HCT116 (cell line): ENCODE data around the gene NEB. TPM values are rescaled to one million over a fixed set of nuclear protein-coding genes. Genes with fewer than 3 reads are reported as not detected.

Experiments
- ATAC-seq: fragments of 200-7000 bp; cut with Tn5 transposase; 2 replicates; pipeline ENCODE4 v1.9.1; 2020; ENCODE audit warnings: mild to moderate bottlenecking, moderate library complexity
- BruUV-seq: library from RNA; stranded (reverse); fragments of 400-500 nt; replicated peaks from 2 replicates; lab custom pipeline; 2021; lab: Mats Ljungman, UMichigan
- CTCF ChIA-PET: fragments of 300-600 bp; sonication (Branson Sonifier 250); formaldehyde crosslinking; loops from one replicate; lab custom pipeline; 2021; ENCODE audit warnings: antibody characterized with exemption; lab: Charles Lee
- POLR2A ChIA-PET: fragments of 300-600, 350-600 bp; sonication (Branson Sonifier 250); formaldehyde crosslinking; loops from one replicate; lab custom pipeline; 2021; ENCODE audit warnings: antibody characterized with exemption; lab: Charles Lee
- RAD21 ChIA-PET, 2 experiments: fragments of 300-600 bp; sonication (Branson Sonifier 250); formaldehyde crosslinking; loops; one replicate each; lab custom pipeline; 2023; ENCODE audit warnings: low total read pairs in 2 of 2; ENCODE audit not compliant: uncharacterized antibody in 2 of 2, unreplicated experiment in 2 of 2, low non-redundant PET in 1 of 2; lab: Charles Lee
- DNase-seq: peaks from one replicate; pipeline ENCODE4 v3.0.0-alpha.2; 2010; ENCODE audit warnings: low read depth, low spot score
- H2AFZ ChIP-seq: fragments of 200-600 bp; shearing (Covaris generic), sonication (generic); 2 replicates; pipeline ENCODE4 v1.6.1; 2017; ENCODE audit warnings: low read depth, mixed run types, mixed read lengths, antibody characterized with exemption, low read length; ENCODE audit not compliant: poor library complexity, severe bottlenecking
- H3K27ac ChIP-seq: 2 replicates; pipeline ENCODE4 v1.5.1; 2012; ENCODE audit warnings: low read depth, low read length
- H3K27me3 ChIP-seq: fragments of 200-600 bp; sonication (generic); 2 replicates; pipeline ENCODE4 v1.6.1; 2016; ENCODE audit warnings: mixed run types, low read length, mixed read lengths; ENCODE audit not compliant: insufficient read depth
- H3K36me3 ChIP-seq, 2 experiments: fragments of 200-500 bp in 1 of 2; fragments of 200-600 bp in 1 of 2; sonication (Bioruptor generic) in 1 of 2; sonication (generic) in 1 of 2; 2 replicates each; pipeline versions ENCODE4 v1.5.1 to v1.6.1; 2014 to 2016; ENCODE audit warnings: low read length in 2 of 2, inconsistent platforms in 1 of 2, mixed read lengths in 1 of 2, mixed run types in 1 of 2; ENCODE audit not compliant: insufficient read depth in 2 of 2, control insufficient read depth in 1 of 2
- H3K4me1 ChIP-seq, 2 experiments: fragments of 200-600 bp in 1 of 2; sonication (generic) in 1 of 2; 2 replicates each; pipeline versions ENCODE4 v1.5.1 to v1.6.1; 2012 to 2017; ENCODE audit warnings: low read length in 2 of 2, inconsistent platforms in 1 of 2, mild to moderate bottlenecking in 1 of 2, mixed read lengths in 1 of 2, mixed run types in 1 of 2, moderate library complexity in 1 of 2; ENCODE audit not compliant: insufficient read depth in 2 of 2, control insufficient read depth in 1 of 2
- H3K4me2 ChIP-seq: fragments of 200-600 bp; sonication (generic); 2 replicates; pipeline ENCODE4 v1.6.1; 2017; ENCODE audit warnings: mixed run types, low read length, mixed read lengths
- H3K4me3 ChIP-seq, 2 experiments: fragments of 200-600 bp in 1 of 2; sonication (generic) in 1 of 2; replicated peaks in 1 of 2; 2 replicates each; pipeline ENCODE4 v1.5.1; 2011 to 2016; ENCODE audit warnings: low read length in 2 of 2, control low read depth in 1 of 2, low read depth in 1 of 2, mild to moderate bottlenecking in 1 of 2, mixed read lengths in 1 of 2, mixed run types in 1 of 2
- H3K79me2 ChIP-seq: fragments of 200-600 bp; sonication (generic); 2 replicates; pipeline ENCODE4 v1.6.1; 2017; ENCODE audit warnings: mild to moderate bottlenecking, mixed run types, low read length, moderate library complexity, mixed read lengths; ENCODE audit not compliant: insufficient read depth
- H3K9ac ChIP-seq: fragments of 200-600 bp; sonication (generic); 2 replicates; pipeline ENCODE4 v1.6.1; 2016; ENCODE audit warnings: low read length, mixed read lengths
- H3K9me2 ChIP-seq: fragments of 200-600 bp; sonication (generic), shearing (Covaris generic); 2 replicates; pipeline ENCODE4 v1.6.1; 2017; ENCODE audit warnings: mixed run types, mild to moderate bottlenecking, moderate library complexity; ENCODE audit not compliant: insufficient read depth
- H3K9me3 ChIP-seq, 2 experiments: fragments of 200-500 bp in 1 of 2; fragments of 200-600 bp in 1 of 2; sonication (Bioruptor generic) in 1 of 2; sonication (generic) in 1 of 2; 2 replicates each; pipeline ENCODE4 v1.6.1; 2014 to 2017; ENCODE audit warnings: low read length in 2 of 2, mixed read lengths in 2 of 2, inconsistent platforms in 1 of 2, low read depth in 1 of 2, mild to moderate bottlenecking in 1 of 2, mixed run types in 1 of 2, moderate library complexity in 1 of 2; ENCODE audit not compliant: control insufficient read depth in 1 of 2, insufficient read depth in 1 of 2
- H4K20me1 ChIP-seq: fragments of 200-600 bp; sonication (generic), shearing (Covaris generic); 2 replicates; pipeline ENCODE4 v1.6.1; 2017; ENCODE audit warnings: mixed run types, mild to moderate bottlenecking, moderate library complexity; ENCODE audit not compliant: insufficient read depth
- ELF1 ChIP-seq: IDR thresholded peaks from 2 replicates; pipeline ENCODE4 v1.6.1; 2012; ENCODE audit warnings: low read depth, borderline replicate concordance
- POLR2A ChIP-seq: IDR thresholded peaks from 2 replicates; pipeline ENCODE4 v1.7.0; 2011; ENCODE audit warnings: borderline replicate concordance; ENCODE audit not compliant: insufficient read depth, insufficient read length; ENCODE audit errors: extremely low read depth
- SIN3A ChIP-seq: IDR thresholded peaks from 2 replicates; pipeline ENCODE4 v1.6.1; 2012; ENCODE audit warnings: low read depth
- SP1 ChIP-seq: IDR thresholded peaks from 2 replicates; pipeline ENCODE4 v1.6.1; 2012; ENCODE audit warnings: low read depth
- SRF ChIP-seq: IDR thresholded peaks from 2 replicates; pipeline ENCODE4 v1.6.1; 2012; ENCODE audit warnings: low read depth
- TCF7L2 ChIP-seq: IDR thresholded peaks from 2 replicates; pipeline ENCODE4 v1.7.0; 2011; ENCODE audit warnings: borderline replicate concordance, inconsistent platforms; ENCODE audit not compliant: insufficient read depth, insufficient read length; ENCODE audit errors: extremely low read depth
- ZFX ChIP-seq: fragments of 450-650 bp; IDR thresholded peaks from 2 replicates; pipeline ENCODE4 v1.6.1; 2017
- intact Hi-C: fragments of 100-400 bp; cut with micrococcal nuclease; formaldehyde crosslinking; loops from 2 replicates; pipeline ENCODE4 v1.10.0; 2022
- total RNA-seq: library from RNA; stranded (reverse); gene quantifications from one replicate; pipeline ENCODE4 v1.2.1, GENCODE V29; 2021; ENCODE audit not compliant: unreplicated experiment
- TF ChIP-seq, protein P1 (sequence below): IDR thresholded peaks from 2 replicates; pipeline ENCODE4 v1.6.1; 2011; ENCODE audit warnings: mild to moderate bottlenecking, low read length, moderate library complexity; ENCODE audit not compliant: insufficient replicate concordance; ENCODE audit errors: extremely low read depth
- TF ChIP-seq, protein P2 (sequence below), 3 experiments: fragments of 200-600 bp in 1 of 3; sonication (generic) in 1 of 3; IDR thresholded peaks in 2 of 3; conservative IDR thresholded peaks in 1 of 3; 2 replicates each; pipeline ENCODE4 v1.5.1; 2012 to 2017; ENCODE audit warnings: low read depth in 2 of 3, low read length in 2 of 3, antibody characterized with exemption in 1 of 3, borderline replicate concordance in 1 of 3, control low read depth in 1 of 3, mild to moderate bottlenecking in 1 of 3, mixed read lengths in 1 of 3, mixed run types in 1 of 3, moderate library complexity in 1 of 3; ENCODE audit not compliant: insufficient read depth in 1 of 3

The NEB gene
- total RNA-seq, 1 experiment from 2014 or later = 0.34 TPM

DNA sequence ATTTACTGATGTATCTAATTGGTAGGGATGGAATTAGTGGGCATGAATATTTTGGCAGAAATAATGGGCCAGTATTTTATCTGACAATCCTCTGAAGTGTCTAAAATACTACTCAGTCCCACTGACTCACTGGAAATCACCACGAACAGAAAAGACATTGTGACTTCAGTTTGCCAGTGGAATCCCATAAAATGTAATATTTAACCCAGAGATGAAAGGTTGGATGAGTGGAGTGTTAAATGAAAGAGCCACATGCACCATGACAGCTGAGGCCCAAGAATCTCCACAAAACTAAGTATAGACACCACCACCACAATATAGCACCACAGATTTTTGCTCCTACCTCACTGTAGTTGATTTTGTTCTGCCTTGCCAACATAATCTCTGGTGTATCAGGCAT is 103.9 kb downstream of the NEB start:
- no peak for ATAC-seq

More for the DNA sequence above, 103.9 kb downstream of the NEB start:
- no peak overlapping the region for H3K4me3 ChIP-seq
- CTCF ChIA-PET = no interaction called here
- no peak overlapping the region for H3K4me2 ChIP-seq
- RAD21 ChIA-PET = no interaction called here
- no peaks in the 10 kb centered on the region for H3K36me3 ChIP-seq
- no peaks in the 10 kb centered on the region for H3K9me3 ChIP-seq
- no peaks in the 10 kb centered on the region for H3K27me3 ChIP-seq
- no peaks in the 10 kb centered on the region for H3K9me2 ChIP-seq
- no peaks in the 10 kb centered on the region for H4K20me1 ChIP-seq
- intact Hi-C loops = no loop called here
- H3K27ac ChIP-seq = no peak overlapping the region
- H2AFZ ChIP-seq = no peak overlapping the region
- no peaks in the 10 kb centered on the region for H3K4me1 ChIP-seq
- no TSS peak for BruUV-seq
- no peaks in the 10 kb centered on the region for H3K79me2 ChIP-seq
- POLR2A ChIA-PET = no interaction called here
- H3K9ac ChIP-seq = no peak overlapping the region
- TF ChIP-seq, protein P1, sequence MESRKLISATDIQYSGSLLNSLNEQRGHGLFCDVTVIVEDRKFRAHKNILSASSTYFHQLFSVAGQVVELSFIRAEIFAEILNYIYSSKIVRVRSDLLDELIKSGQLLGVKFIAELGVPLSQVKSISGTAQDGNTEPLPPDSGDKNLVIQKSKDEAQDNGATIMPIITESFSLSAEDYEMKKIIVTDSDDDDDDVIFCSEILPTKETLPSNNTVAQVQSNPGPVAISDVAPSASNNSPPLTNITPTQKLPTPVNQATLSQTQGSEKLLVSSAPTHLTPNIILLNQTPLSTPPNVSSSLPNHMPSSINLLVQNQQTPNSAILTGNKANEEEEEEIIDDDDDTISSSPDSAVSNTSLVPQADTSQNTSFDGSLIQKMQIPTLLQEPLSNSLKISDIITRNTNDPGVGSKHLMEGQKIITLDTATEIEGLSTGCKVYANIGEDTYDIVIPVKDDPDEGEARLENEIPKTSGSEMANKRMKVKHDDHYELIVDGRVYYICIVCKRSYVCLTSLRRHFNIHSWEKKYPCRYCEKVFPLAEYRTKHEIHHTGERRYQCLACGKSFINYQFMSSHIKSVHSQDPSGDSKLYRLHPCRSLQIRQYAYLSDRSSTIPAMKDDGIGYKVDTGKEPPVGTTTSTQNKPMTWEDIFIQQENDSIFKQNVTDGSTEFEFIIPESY = no peak
- TF ChIP-seq ZFX = no peak
- no peak for TF ChIP-seq SRF
- no peak for TF ChIP-seq SP1
- no peak for TF ChIP-seq TCF7L2
- TF ChIP-seq SIN3A = no peak
- TF ChIP-seq, protein P2, sequence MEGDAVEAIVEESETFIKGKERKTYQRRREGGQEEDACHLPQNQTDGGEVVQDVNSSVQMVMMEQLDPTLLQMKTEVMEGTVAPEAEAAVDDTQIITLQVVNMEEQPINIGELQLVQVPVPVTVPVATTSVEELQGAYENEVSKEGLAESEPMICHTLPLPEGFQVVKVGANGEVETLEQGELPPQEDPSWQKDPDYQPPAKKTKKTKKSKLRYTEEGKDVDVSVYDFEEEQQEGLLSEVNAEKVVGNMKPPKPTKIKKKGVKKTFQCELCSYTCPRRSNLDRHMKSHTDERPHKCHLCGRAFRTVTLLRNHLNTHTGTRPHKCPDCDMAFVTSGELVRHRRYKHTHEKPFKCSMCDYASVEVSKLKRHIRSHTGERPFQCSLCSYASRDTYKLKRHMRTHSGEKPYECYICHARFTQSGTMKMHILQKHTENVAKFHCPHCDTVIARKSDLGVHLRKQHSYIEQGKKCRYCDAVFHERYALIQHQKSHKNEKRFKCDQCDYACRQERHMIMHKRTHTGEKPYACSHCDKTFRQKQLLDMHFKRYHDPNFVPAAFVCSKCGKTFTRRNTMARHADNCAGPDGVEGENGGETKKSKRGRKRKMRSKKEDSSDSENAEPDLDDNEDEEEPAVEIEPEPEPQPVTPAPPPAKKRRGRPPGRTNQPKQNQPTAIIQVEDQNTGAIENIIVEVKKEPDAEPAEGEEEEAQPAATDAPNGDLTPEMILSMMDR (IDR thresholded peaks at IDR 0.05 in 2 of 3, conservative IDR thresholded peaks at IDR 0.05 in 1 of 3; ENCODE audit: borderline replicate concordance in 1 of 3, insufficient read depth in 1 of 3, low read depth in 2 of 3, low read length in 2 of 3) = no peak
- no peak for TF ChIP-seq POLR2A
- no peak for TF ChIP-seq ELF1
- TF ChIP-seq, all 23 proteins: peak for 0
- no peak for DNase-seq
